Smooth muscle cell (in vitro differentiated cells): ENCODE results near the gene ADH7. TPM values are rescaled to one million over a fixed set of nuclear protein-coding genes. Genes with fewer than 3 reads are reported as not detected.
A peak's percentile ranks its signal among the peaks of the same experiment; 100 is the strongest.

ENCODE experiments used
- DNase-seq: peaks from one replicate; lab custom pipeline; 2025; ENCODE audit not compliant: unreplicated experiment; lab: John Stamatoyannopoulos, UW
- H2AFZ ChIP-seq: fragments of 200-600 bp; sonication (generic); 2 replicates; pipeline ENCODE4 v1.6.0; 2016; ENCODE audit warnings: antibody characterized with exemption, low read depth, mild to moderate bottlenecking
- H3F3A ChIP-seq: fragments of 200-600 bp; sonication (generic); 2 replicates; pipeline ENCODE4 v1.6.0; 2017; ENCODE audit warnings: antibody characterized with exemption, low read depth
- H3K27ac ChIP-seq: fragments of 200-600 bp; sonication (generic); 2 replicates; pipeline ENCODE4 v1.5.1; 2016; ENCODE audit warnings: low read depth, mild to moderate bottlenecking
- H3K27me3 ChIP-seq: fragments of 200-600 bp; sonication (generic); 2 replicates; pipeline ENCODE4 v1.6.1; 2016; ENCODE audit warnings: low read depth, mild to moderate bottlenecking
- H3K36me3 ChIP-seq: fragments of 200-600 bp; sonication (generic); 2 replicates; pipeline ENCODE4 v1.5.1; 2016; ENCODE audit warnings: low read depth
- H3K4me1 ChIP-seq: fragments of 200-600 bp; sonication (generic); 2 replicates; pipeline ENCODE4 v1.5.1; 2016; ENCODE audit warnings: low read depth
- H3K4me2 ChIP-seq: fragments of 200-600 bp; sonication (generic); 2 replicates; pipeline ENCODE4 v1.6.0; 2016; ENCODE audit warnings: mild to moderate bottlenecking
- H3K4me3 ChIP-seq: fragments of 200-600 bp; sonication (generic); 2 replicates; pipeline ENCODE4 v1.5.1; 2016; ENCODE audit warnings: mild to moderate bottlenecking
- H3K79me2 ChIP-seq: fragments of 200-600 bp; sonication (generic); 2 replicates; pipeline ENCODE4 v1.6.0; 2016; ENCODE audit warnings: low read depth, mild to moderate bottlenecking
- H3K9ac ChIP-seq: fragments of 200-600 bp; sonication (generic); 2 replicates; pipeline ENCODE4 v1.6.0; 2016; ENCODE audit warnings: low read depth
- H3K9me3 ChIP-seq: fragments of 200-600 bp; sonication (generic); replicated peaks from 2 replicates; pipeline ENCODE4 v1.5.1; 2016; ENCODE audit warnings: low read depth
- H4K20me1 ChIP-seq: fragments of 200-600 bp; sonication (generic); 2 replicates; pipeline ENCODE4 v1.6.0; 2016; ENCODE audit warnings: low read depth
- WGBS: methylation state at CpG from one replicate; pipeline ENCODE4 v1.1.7; 2016; ENCODE audit warnings: low lambda C conversion rate; 5-methylcytosine and 5-hydroxymethylcytosine counted together
- polyA plus RNA-seq: library from polyadenylated mRNA; unstranded; fragments of >200 nt; fragmentation: Nextera tagmentation; extraction: Ambion mirVana; gene quantifications from 2 replicates; pipeline ENCODE4 v1.2.1, GENCODE V29; 2016
- total RNA-seq: library from RNA; depleted of rRNA; stranded (reverse); fragments of >200 nt; gene quantifications from 2 replicates; pipeline ENCODE4 v1.2.3, GENCODE V29; 2014
- TF ChIP-seq, protein P1 (sequence below): fragments of 200-600 bp; sonication (generic); IDR thresholded peaks from 2 replicates; pipeline ENCODE4 v1.5.1; 2017; ENCODE audit warnings: borderline replicate concordance, mild to moderate bottlenecking, antibody characterized with exemption; ENCODE audit not compliant: insufficient read depth, poor library complexity, severe bottlenecking

Gene ADH7
- total and polyA plus RNA-seq, 2 experiments from 2014 or later: not detected

DNA sequence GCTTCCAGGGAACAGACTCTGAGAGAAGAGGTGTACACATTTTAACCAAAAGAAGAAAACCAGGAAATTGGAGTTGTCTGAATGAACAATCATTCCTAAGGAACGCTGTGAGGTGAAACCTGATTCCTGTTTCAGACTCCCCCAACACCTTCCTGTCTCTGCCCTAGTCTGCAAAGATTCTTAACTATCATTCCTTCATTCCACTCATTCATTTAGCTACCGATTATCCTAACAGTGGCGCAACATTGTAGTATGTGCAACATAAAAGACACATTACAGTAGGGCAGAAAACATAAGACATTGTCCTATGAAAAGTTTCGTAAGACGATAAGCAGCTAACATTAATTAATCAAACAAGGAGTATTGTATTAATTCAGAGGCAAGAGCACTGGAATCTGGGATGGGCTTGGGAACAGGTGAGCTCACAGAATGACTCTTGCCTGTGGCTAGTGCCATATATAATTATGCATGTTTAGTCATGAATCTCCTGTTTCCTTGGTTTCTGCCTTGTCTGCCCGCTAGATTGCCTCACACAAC lies 23.8 kb upstream of the ADH7 start:
- no peak for DNase-seq
- peak overlapping the region; percentile 82 for H3K27ac ChIP-seq

DNA sequence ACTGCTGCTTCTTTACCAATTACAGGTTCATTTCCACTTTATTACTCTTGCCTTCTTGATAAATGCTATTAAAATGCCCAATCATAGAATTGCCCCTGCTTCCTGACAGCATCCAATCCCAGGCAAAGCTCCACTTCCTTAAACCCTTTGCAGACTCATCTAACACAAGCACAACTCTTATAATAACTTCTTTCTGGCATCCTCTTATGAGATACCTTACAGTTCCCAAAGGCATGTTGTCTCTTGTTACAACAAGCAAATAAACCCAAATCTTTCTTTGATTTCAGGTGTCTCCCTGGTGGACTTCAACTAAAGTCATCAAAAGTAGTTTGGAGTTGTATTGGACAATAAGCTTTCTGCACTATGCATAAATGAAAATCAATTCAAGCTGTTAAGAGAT lies 22.5 kb upstream of the ADH7 start:
- TF ChIP-seq, protein P1, sequence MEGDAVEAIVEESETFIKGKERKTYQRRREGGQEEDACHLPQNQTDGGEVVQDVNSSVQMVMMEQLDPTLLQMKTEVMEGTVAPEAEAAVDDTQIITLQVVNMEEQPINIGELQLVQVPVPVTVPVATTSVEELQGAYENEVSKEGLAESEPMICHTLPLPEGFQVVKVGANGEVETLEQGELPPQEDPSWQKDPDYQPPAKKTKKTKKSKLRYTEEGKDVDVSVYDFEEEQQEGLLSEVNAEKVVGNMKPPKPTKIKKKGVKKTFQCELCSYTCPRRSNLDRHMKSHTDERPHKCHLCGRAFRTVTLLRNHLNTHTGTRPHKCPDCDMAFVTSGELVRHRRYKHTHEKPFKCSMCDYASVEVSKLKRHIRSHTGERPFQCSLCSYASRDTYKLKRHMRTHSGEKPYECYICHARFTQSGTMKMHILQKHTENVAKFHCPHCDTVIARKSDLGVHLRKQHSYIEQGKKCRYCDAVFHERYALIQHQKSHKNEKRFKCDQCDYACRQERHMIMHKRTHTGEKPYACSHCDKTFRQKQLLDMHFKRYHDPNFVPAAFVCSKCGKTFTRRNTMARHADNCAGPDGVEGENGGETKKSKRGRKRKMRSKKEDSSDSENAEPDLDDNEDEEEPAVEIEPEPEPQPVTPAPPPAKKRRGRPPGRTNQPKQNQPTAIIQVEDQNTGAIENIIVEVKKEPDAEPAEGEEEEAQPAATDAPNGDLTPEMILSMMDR: no peak
- Histone ChIP-seq H2AFZ (no peak overlapping the region), H3K9ac (no peak overlapping the region), H3K79me2 (no peaks in the 10 kb centered on the region), H3K4me2 (no peak overlapping the region), H3K36me3 (no peaks in the 10 kb centered on the region), H3F3A (no peaks in the 10 kb centered on the region), H3K4me1 (no peaks in the 10 kb centered on the region), H3K27me3 (no peaks in the 10 kb centered on the region), H3K9me3 (peaks cover 4% of the 10 kb centered on the region), H3K27ac (peak overlapping the region; percentile 82), H3K4me3 (no peak overlapping the region), H4K20me1 (no peaks in the 10 kb centered on the region)
- DNase-seq: no peak

More for the DNA sequence above, 23.8 kb upstream of the ADH7 start:
- peak overlapping the region; percentile 47 for H3K9ac ChIP-seq
- H3K36me3 ChIP-seq: no peaks in the 10 kb centered on the region
- H4K20me1 ChIP-seq: no peaks in the 10 kb centered on the region
- no peaks in the 10 kb centered on the region for H3K9me3 ChIP-seq
- 61% methylated on average over 6 of the region's 6 CpGs for WGBS
- no peaks in the 10 kb centered on the region for H3K27me3 ChIP-seq
- H3K4me1 ChIP-seq: no peaks in the 10 kb centered on the region
- no peaks in the 10 kb centered on the region for H3K79me2 ChIP-seq
- no peak overlapping the region for H3K4me3 ChIP-seq
- peak overlapping the region; percentile 18 for H3K4me2 ChIP-seq
- TF ChIP-seq, protein P1: no peak
- H3F3A ChIP-seq: no peaks in the 10 kb centered on the region
- no peak overlapping the region for H2AFZ ChIP-seq

DNA sequence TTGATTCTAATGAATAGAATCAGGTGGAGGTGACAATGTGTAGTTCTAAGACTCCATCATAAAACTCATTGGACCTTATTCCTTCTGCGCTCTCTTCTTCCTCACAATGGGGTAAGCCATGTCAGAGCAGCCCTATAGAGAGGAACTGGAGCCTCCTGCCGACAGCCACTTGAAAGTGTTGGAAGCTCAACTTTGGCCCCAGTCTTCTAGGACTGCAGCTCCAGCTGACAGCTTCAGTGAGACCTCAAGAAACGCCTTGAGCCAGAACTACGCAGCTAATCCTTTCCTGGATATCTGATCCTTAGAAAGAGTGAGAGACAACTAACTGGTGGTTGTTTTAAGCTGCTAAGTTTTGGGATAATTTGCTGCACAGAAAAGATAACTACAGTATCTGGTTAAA lies 22.1 kb upstream of the ADH7 start:
- no peaks in the 10 kb centered on the region for H3K4me1 ChIP-seq
- 40% methylated on average over 4 of the region's 4 CpGs for WGBS
- no peaks in the 10 kb centered on the region for H3K79me2 ChIP-seq
- no peak for DNase-seq
- no peak overlapping the region for H3K4me3 ChIP-seq
- no peak overlapping the region for H3K9ac ChIP-seq
- H2AFZ ChIP-seq: peak overlapping the region; percentile 14
- no peaks in the 10 kb centered on the region for H3K36me3 ChIP-seq
- no peak overlapping the region for H3K4me2 ChIP-seq
- no peaks in the 10 kb centered on the region for H4K20me1 ChIP-seq
- peaks cover 4% of the 10 kb centered on the region for H3K9me3 ChIP-seq
- H3K27ac ChIP-seq: no peak overlapping the region
- no peaks in the 10 kb centered on the region for H3K27me3 ChIP-seq
- H3F3A ChIP-seq: no peaks in the 10 kb centered on the region
- TF ChIP-seq, protein P1: no peak

DNA sequence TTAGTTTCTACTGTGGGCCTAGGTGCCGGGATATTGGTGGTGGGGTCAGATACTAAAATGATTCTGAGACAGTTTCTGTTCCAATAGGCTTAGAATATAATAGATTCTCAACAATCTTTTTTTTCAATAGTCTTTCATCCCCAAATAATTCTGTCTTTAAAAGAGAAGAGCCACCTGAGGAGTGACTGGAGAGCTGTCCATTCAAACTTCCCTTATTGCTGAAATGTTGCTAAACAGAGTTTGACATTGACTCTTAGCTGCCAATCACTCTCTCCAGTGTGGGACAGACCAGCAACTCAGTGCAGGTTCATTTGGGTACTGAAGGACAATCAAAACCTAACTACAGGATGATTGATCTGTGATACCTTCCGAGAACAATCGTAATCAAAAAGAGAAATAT lies 12.4 kb upstream of the ADH7 start:
- Histone ChIP-seq H3F3A (no peaks in the 10 kb centered on the region), H3K4me3 (no peak overlapping the region), H3K9ac (no peak overlapping the region), H3K27me3 (no peaks in the 10 kb centered on the region), H2AFZ (no peak overlapping the region), H3K79me2 (no peaks in the 10 kb centered on the region), H3K9me3 (no peaks in the 10 kb centered on the region), H4K20me1 (no peaks in the 10 kb centered on the region), H3K27ac (no peak overlapping the region), H3K36me3 (no peaks in the 10 kb centered on the region), H3K4me1 (peaks cover 16% of the 10 kb centered on the region), H3K4me2 (no peak overlapping the region)
- DNase-seq: no peak
- 97% methylated on average over 3 of the region's 3 CpGs for WGBS
- TF ChIP-seq, protein P1: no peak
